K562 (cell line): ENCODE data around the gene FGR. TPM values are rescaled to one million over a fixed set of nuclear protein-coding genes. Genes with fewer than 3 reads are reported as not detected.
A peak's percentile ranks its signal among the peaks of the same experiment; 100 is the strongest.

Experiments
- ARID3A ChIP-seq: IDR thresholded peaks from 2 replicates; pipeline ENCODE4 v1.6.1; 2012; ENCODE audit warnings: low read depth, low read length, improper control_type of control experiment, borderline replicate concordance
- ARID4B ChIP-seq: sonication (generic); formaldehyde crosslinking; IDR thresholded peaks from 2 replicates; pipeline ENCODE4 v1.8.0; 2022; ENCODE audit warnings: mild to moderate bottlenecking, missing genetic modification reagents
- ATF4 ChIP-seq: fragments of 450-650 bp; formaldehyde crosslinking; IDR thresholded peaks from 2 replicates; pipeline ENCODE4 v1.4.0; 2022; ENCODE audit warnings: mild to moderate bottlenecking, moderate library complexity
- CC2D1A ChIP-seq: fragments of 450-650 bp; IDR thresholded peaks from 2 replicates; pipeline ENCODE4 v1.6.1; 2017; ENCODE audit warnings: mild to moderate bottlenecking
- ILK ChIP-seq: fragments of 450-650 bp; IDR thresholded peaks from 2 replicates; pipeline ENCODE4 v1.6.1; 2016; ENCODE audit warnings: missing genetic modification characterization, low read depth, mild to moderate bottlenecking, missing compliant biosample characterization, moderate library complexity, borderline replicate concordance
- PREB ChIP-seq: sonication (generic); formaldehyde crosslinking; IDR thresholded peaks from 2 replicates; pipeline ENCODE4 v1.8.1; 2023; ENCODE audit warnings: mild to moderate bottlenecking, missing genetic modification reagents
- RBBP5 ChIP-seq: fragments of 200-600 bp; sonication (generic); IDR thresholded peaks from 2 replicates; pipeline ENCODE4 v1.6.1; 2012; ENCODE audit warnings: borderline replicate concordance, mild to moderate bottlenecking, low read length, control low read depth, inconsistent platforms; ENCODE audit not compliant: insufficient read depth, poor library complexity, severe bottlenecking
- SMARCB1 ChIP-seq: IDR thresholded peaks from 2 replicates; pipeline ENCODE4 v1.6.1; 2011; ENCODE audit warnings: improper control_type of control experiment, low read depth; ENCODE audit not compliant: insufficient read length
- SNIP1 ChIP-seq: fragments of 450-650 bp; IDR thresholded peaks from 2 replicates; pipeline ENCODE4 v1.7.1; 2017; ENCODE audit warnings: low read depth, mild to moderate bottlenecking
- TRIM24 ChIP-seq, 2 experiments: fragments of 450-650 bp; IDR thresholded peaks; 2 replicates each; pipeline ENCODE4 v1.6.1; 2016
- UBTF ChIP-seq, 2 experiments: IDR thresholded peaks; 2 replicates each; pipeline ENCODE4 v1.6.1; 2012; ENCODE audit warnings: improper control_type of control experiment in 2 of 2, low read depth in 2 of 2, low read length in 2 of 2, borderline replicate concordance in 1 of 2
- ZNF239 ChIP-seq: fragments of 250-450 bp; sonication (Bioruptor Pico); IDR thresholded peaks from 2 replicates; pipeline ENCODE4 v1.4.0; 2020; ENCODE audit warnings: mild to moderate bottlenecking
- polyA plus RNA-seq, 8 experiments: library from polyadenylated mRNA; depleted of rRNA in 4 of 8; stranded (reverse) in 5 of 8; unstranded in 3 of 8; fragments of >200 nt; fragmentation: Nextera tagmentation in 2 of 8; fragmentation: Illumina TruSeq in 1 of 8; extraction: Ambion mirVana in 2 of 8; extraction: Trizol in 1 of 8; gene quantifications; 2 replicates each; pipeline versions ENCODE4 v1.2.1 to v1.2.3, GENCODE V29; 2011 to 2014; ENCODE audit warnings: inconsistent platforms in 1 of 8, missing spikeins in 1 of 8
- total RNA-seq, 7 experiments: library from RNA; depleted of rRNA in 6 of 7; stranded (reverse); fragments of >200 nt in 6 of 7; fragmentation: Illumina TruSeq in 2 of 7; extraction: Trizol in 2 of 7; gene quantifications; 2 replicates each; pipeline versions ENCODE4 v1.2.1 to v1.2.3, GENCODE V29; 2011 to 2021; ENCODE audit warnings: low replicate concordance in 1 of 7

Gene FGR
- total and polyA plus RNA-seq, 9 of the 15 experiments (the other 6 are each of a cell fraction or from before 2014, with no cell fraction given): 0.04 to 0.11 TPM; not detected in 7

GRCh38 chr1:27671964-27672749, 37.2 kb upstream of the FGR start, which contains the start of gene IFI6 (continued):
- no peak for TF ChIP-seq UBTF (IDR thresholded peaks at IDR 0.05; ENCODE audit: borderline replicate concordance in 1 of 2, low read depth in 2 of 2, low read length in 2 of 2)
- TF ChIP-seq SNIP1: no peak
- no peak for TF ChIP-seq RBBP5
- TF ChIP-seq ATF4 (CRISPR knock-in tag): no peak
- no peak for TF ChIP-seq ZNF239 (CRISPR knock-in tag)
- no peak for TF ChIP-seq PREB (CRISPR knock-in tag)
- no peak for TF ChIP-seq TRIM24 (IDR thresholded peaks at IDR 0.05)
- TF ChIP-seq ARID3A: 0 out of 2 replicates have a peak, but pooled peaks have one; percentile 48
- TF ChIP-seq CC2D1A: no peak
- TF ChIP-seq SMARCB1: no peak
- peak; percentile 28; the same call in 1 of the 2 replicates for TF ChIP-seq ARID4B (CRISPR knock-in tag)
- no peak for TF ChIP-seq ILK
